NCI-H2107 treated with DMSO at 0.1 percent for 48 hours (cell line): ENCODE results near the gene UBC.
A peak's percentile ranks its signal among the peaks of the same experiment; 100 is the strongest.
"Not testable (repeated sequence)": the region's sequence is repeated elsewhere in the genome, so short reads cannot be mapped to it uniquely, and the experiment has no call there.

Experiments
- DNase-seq: peaks from one replicate; lab custom pipeline; 2025; ENCODE audit not compliant: unreplicated experiment; lab: John Stamatoyannopoulos, UW

The UBC gene

GRCh38 chr12:124884587-124885438 is 29.6 kb downstream of the UBC start:
- DNase-seq = peak; percentile 68

GRCh38 chr12:124883263-124884130 is 31.0 kb downstream of the UBC start:
- DNase-seq = no peak

- no peak for DNase-seq
Observed at GRCh38 chr12:124881123-124881522, 33.3 kb downstream of the UBC start.

DNA sequence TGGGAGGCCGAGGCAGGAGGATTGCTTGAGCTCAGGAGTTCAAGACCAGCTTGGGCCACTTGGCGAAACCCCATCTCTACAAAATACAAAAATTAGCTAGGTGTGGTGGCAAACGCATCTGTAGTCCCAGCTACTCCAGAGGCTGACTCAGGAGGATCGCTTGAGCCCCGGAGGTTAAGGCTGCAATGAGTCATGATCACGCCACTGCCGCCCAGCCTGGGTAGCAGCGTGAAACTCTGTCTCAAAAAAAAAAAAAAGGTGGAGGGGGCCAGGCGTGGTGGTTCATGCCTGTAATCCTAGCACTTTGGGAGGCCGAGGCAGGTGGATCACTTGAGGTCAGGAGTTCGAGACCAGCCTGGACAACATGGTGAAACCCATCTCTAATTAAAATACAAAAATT is 34.1 kb downstream of the UBC start:
- not testable (repeated sequence) for DNase-seq

GRCh38 chr12:124878795-124879516 is 35.5 kb downstream of the UBC start:
- no peak for DNase-seq

- DNase-seq = no peak
Observed at GRCh38 chr12:124877423-124877822, 37.0 kb downstream of the UBC start.

DNA sequence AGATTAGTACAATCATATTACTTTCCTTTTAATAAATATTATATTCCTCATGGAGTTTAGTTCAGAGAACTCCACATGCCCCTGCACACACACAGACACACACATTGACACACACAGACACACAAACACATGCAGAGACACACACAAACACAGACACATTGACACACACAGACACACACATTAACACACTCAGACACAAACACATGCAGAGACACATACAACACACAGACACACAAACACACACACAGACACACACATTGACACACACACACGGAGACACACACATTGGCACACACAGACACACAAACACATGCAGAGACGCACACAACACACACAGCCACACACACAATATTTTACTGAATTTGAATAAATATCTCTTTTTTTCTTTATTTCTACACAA is 38.3 kb downstream of the UBC start:
- no peak for DNase-seq

DNA sequence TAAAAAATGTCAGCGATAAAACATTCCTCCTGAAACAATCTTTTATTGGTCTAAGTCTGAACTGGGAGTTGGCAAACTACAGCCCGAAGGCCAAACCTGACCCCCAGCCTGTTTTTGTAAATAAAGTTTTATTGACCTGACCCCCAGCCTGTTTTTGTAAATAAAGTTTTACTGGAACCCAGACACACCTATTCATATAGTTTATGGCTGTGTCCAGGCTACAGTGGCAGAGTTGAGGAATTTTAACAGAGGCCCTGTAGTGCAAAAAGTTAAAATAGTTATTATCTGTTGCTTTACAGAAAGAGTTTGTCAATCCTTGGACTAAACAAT is 38.7 kb downstream of the UBC start:
- DNase-seq = no peak

DNA sequence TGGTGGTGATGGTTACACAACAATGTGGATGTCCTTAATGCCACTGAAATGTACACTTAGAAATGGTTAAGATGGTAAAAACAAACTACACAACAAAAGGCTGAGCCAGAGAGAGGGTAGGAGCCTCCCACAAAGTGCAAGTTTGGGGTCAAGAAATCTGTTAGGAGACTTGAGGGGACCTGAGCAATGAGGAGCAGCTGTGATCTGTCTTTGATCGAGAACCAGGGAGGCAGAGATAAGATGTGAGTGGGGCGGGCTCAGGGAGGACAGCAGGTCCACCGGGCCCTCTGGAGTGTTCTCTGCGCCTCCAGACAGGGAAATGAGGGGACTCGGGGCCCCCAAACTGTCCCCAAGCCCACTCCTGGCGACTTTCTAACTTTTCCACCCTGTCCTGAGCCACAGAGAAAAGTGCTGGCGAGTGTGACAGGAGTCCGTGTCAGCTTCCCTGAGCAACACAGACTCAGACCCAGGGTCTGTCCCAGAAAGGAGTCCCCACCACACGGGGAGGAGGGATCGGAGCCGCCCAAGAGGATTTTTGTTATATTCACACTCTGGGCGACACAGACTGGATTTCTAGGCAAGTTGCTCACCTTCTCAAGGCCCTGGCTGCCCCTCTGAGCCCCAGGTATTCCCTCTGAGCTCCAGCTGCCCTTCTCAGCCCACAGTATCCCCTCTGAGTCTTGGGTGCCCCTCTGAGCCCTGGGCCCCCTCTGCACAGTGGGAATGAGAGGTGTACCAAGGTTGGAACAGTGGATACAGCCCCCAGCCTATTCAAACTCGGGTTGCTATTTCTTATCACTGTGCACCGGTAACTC is 39.3 kb downstream of the UBC start:
- DNase-seq = no peak

DNA sequence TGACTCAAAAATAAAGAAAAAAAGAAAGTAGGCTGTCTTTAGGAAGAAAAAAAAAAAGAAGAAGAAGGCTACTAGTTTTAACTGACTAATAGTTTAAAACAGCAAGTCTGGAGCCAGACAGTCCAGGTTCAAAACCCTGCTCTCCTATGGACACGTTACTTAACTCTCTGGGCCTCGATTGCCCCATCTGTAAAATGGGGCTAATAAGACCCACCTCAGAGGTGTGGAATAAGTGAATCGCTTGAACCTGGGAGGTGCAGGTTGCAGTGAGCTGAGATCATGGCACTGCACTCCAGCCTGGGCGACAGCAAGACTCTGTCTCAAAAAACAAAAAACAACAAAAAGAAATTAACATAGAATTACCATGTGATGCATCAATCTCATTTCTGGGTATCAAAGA is 40.3 kb downstream of the UBC start:
- no peak for DNase-seq

DNA sequence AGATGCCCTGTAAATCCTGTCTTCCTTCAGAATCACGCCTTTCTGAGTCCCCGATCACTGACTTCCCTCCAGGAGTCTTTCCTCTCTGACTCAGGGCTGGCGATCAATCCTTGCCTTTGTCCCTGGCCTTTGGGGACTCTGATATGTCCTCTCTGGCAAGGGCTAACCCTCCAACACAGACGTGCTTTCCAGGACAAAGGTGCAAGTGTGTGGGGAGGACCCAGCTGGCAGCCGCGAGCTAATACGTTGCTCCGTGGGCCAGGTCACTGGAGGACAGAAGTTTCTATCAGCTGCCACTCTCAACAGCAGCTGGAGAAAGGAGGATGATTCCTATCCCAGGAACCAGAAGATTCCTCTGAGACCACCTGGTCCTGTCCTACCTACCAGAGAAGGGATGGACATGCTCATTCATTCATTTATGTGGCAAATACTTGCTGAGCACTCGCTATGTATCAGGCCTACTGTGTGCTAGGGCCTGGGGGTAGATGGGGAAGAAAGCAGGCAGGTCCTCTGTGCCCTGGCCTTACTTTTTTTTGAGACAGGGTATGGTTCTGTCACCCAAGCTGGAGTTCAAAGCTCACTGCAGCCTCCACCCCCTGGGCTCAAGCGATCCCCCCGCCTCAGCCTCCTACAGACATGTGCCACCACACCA is 42.3 kb downstream of the UBC start:
- no peak for DNase-seq

- DNase-seq = no peak
Observed at GRCh38 chr12:124871297-124871696, 43.2 kb downstream of the UBC start.

GRCh38 chr12:124870515-124870914 is 43.9 kb downstream of the UBC start:
- DNase-seq = no peak

DNA sequence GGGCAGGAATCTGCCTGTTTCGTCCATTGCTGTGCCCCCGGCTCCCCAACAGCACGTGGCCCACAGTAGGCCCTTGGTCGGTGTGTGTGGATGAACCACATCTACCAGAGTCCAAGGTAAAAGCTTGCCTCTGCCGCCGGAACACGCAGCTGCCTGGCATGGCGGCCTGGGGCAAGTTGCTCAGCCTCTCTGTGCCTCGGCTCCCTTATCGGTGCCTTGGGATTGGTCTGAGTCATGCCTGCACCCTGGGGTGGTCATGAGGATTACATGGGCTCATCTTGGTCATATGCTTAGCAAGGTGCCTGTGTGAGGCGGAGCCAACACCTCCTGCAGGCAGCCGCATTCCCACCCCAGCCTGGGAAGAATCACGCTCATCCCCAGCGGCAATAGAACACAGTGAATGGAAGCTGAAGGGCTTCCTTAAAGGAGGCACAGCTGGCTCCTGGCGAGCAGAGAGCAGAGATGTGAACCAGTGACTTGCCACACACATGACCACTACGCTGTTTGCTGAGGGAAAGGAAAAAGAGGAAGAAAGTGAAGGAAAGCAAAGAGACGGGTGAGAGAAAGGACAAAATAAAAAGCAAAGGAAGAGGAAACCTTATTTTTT is 45.3 kb downstream of the UBC start:
- DNase-seq = no peak

- no peak for DNase-seq
Observed at GRCh38 chr12:124868252-124869058, 46.0 kb downstream of the UBC start.

- DNase-seq = no peak
Observed at GRCh38 chr12:124867401-124867930, 47.0 kb downstream of the UBC start.

- DNase-seq = no peak
Observed at GRCh38 chr12:124866883-124867400, 47.5 kb downstream of the UBC start.

DNA sequence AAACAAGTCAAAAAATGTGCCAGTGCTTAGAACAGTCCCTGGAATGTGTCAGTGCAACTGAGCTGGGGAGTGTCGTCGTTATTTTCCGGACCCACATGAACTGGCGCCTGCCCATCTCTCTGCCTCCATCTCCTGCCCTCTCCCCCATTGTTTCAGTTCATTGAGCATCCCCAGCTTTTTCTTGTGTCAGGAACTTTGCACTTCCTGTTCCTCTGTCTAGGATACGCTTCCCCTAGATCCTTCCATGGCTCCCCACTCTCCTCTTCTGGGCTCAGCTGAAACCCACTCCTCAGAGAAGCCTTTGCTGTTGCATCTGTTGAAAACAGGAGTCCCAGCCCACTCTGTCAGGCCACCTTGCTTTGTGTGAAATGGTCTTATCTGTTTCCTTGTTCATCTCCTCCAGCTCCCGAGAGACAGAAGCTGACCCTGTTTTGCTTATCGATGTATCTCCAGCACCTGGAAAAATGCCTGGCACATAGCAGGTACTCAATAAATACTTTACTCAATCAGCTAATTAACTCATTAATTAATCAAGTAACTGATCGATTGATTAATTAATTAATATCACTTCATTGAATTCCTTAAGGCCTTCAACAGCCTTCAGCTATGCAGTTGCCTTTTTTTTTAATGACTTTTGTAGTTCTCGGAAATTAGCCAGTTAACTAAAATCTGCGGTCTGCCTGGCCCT is 48.1 kb downstream of the UBC start:
- no peak for DNase-seq
